Embryonic facial prominence (tissue), 1 donor: Measurements from ENCODE around the gene MBTPS1.

ENCODE experiments used
- DNase-seq: peaks from one replicate; pipeline ENCODE4 v3.0.0-alpha.2; 2016; ENCODE audit errors: extremely low spot score

The MBTPS1 gene

GRCh38 chr16:84005391-84005790, 111.4 kb downstream of the MBTPS1 start:
- DNase-seq, result no peak

- DNase-seq, result no peak
Measured at GRCh38 chr16:84004442-84004841, 112.3 kb downstream of the MBTPS1 start.
